Cardiac fibroblast (primary cell): ENCODE results near the gene CCDC197.

Experiments
- DNase-seq, 2 donors: peaks; one replicate each; pipeline versions ENCODE4 v3.0.0 to v3.0.0-alpha.2; 2010; ENCODE audit warnings: low read depth in 2 of 2
- H3K4me3 ChIP-seq, 2 donors: replicated peaks in 1 of 2; 1 replicate in 1 of 2; 2 replicates in 1 of 2; pipeline ENCODE4 v1.5.1; 2011; ENCODE audit warnings: low read depth in 2 of 2, low read length in 2 of 2, mild to moderate bottlenecking in 2 of 2, moderate library complexity in 1 of 2
- CTCF ChIP-seq: IDR thresholded peaks from one replicate; pipeline ENCODE4 v1.5.1; 2011; ENCODE audit warnings: low read depth, mild to moderate bottlenecking, low read length, inconsistent platforms

Gene CCDC197

GRCh38 chr14:93967637-93968250, 29.4 kb upstream of the CCDC197 start:
- no peak overlapping the region for H3K4me3 ChIP-seq
- TF ChIP-seq CTCF = no peak
- no peak for DNase-seq

- no peak for TF ChIP-seq CTCF
- H3K4me3 ChIP-seq = no peak overlapping the region
- no peak for DNase-seq
Observed at GRCh38 chr14:93969082-93969828, 27.8 kb upstream of the CCDC197 start.

GRCh38 chr14:93970585-93970964, 26.5 kb upstream of the CCDC197 start:
- peak; percentile 24 for TF ChIP-seq CTCF
- peak in 1 of 2 donors; percentile 13 for DNase-seq
- no peak overlapping the region for H3K4me3 ChIP-seq

- no peak for TF ChIP-seq CTCF
- DNase-seq = no peak
- H3K4me3 ChIP-seq = peak overlapping the region in 1 of 2 donors; percentile 17
Observed at GRCh38 chr14:93970965-93971634, 26.0 kb upstream of the CCDC197 start.

- no peak overlapping the region for H3K4me3 ChIP-seq
- DNase-seq = no peak
- TF ChIP-seq CTCF = no peak
Observed at GRCh38 chr14:93971635-93972027, 25.5 kb upstream of the CCDC197 start.

GRCh38 chr14:93972618-93973205, 24.4 kb upstream of the CCDC197 start:
- no peak for TF ChIP-seq CTCF
- no peak for DNase-seq
- no peak overlapping the region for H3K4me3 ChIP-seq
